ENCODE data around the gene MACROD2. TPM values are rescaled to one million over a fixed set of nuclear protein-coding genes. Genes with fewer than 3 reads are reported as not detected.

Gene MACROD2
- total and polyA plus RNA-seq, 9 donors: 2.0 to 4.9 (median 3.1) TPM

- no peaks in the 10 kb centered on the region for H3K4me1 ChIP-seq (ENCODE audit: control insufficient read depth, insufficient read depth, low read length)
- WGBS (ENCODE audit: insufficient coverage): 90% methylated on average over 3 of the region's 5 CpGs
- DNase-seq: no peak
- no peaks in the 10 kb centered on the region for H3K36me3 ChIP-seq (ENCODE audit: control insufficient read depth, insufficient read depth, low read length)
- H3K27me3 ChIP-seq (ENCODE audit: control insufficient read depth, insufficient read depth, low read length): no peaks in the 10 kb centered on the region
- H3K4me3 ChIP-seq (ENCODE audit: low read length): no peak overlapping the region
- no peaks in the 10 kb centered on the region for H3K9me3 ChIP-seq (replicated peaks; ENCODE audit: control insufficient read depth, low read depth, low read length)
- H3K27ac ChIP-seq (ENCODE audit: low read length): no peak overlapping the region
Measured at GRCh38 chr20:15542655-15543054, 1547.3 kb downstream of the MACROD2 start.

GRCh38 chr20:15544742-15545141 is 1549.4 kb downstream of the MACROD2 start:
- DNase-seq: no peak
- H3K27ac ChIP-seq (ENCODE audit: low read length): no peak overlapping the region
- WGBS (ENCODE audit: insufficient coverage): no CpG with 5 or more reads among the region's 2 CpGs

GRCh38 chr20:15546525-15547023 is 1551.3 kb downstream of the MACROD2 start:
- Histone ChIP-seq H3K9me3 (replicated peaks; ENCODE audit: control insufficient read depth, low read depth, low read length) (no peaks in the 10 kb centered on the region), H3K4me1 (ENCODE audit: control insufficient read depth, insufficient read depth, low read length) (no peaks in the 10 kb centered on the region), H3K36me3 (ENCODE audit: control insufficient read depth, insufficient read depth, low read length) (no peaks in the 10 kb centered on the region), H3K4me3 (ENCODE audit: low read length) (no peak overlapping the region), H3K27me3 (ENCODE audit: control insufficient read depth, insufficient read depth, low read length) (no peaks in the 10 kb centered on the region), H3K27ac (ENCODE audit: low read length) (no peak overlapping the region)
- no CpG with 5 or more reads among the region's 2 CpGs for WGBS (ENCODE audit: insufficient coverage)
- no peak for DNase-seq

More at GRCh38 chr20:15544742-15545141, 1549.4 kb downstream of the MACROD2 start:
- Histone ChIP-seq H3K36me3 (ENCODE audit: control insufficient read depth, insufficient read depth, low read length) (no peaks in the 10 kb centered on the region), H3K4me1 (ENCODE audit: control insufficient read depth, insufficient read depth, low read length) (no peaks in the 10 kb centered on the region), H3K9me3 (replicated peaks; ENCODE audit: control insufficient read depth, low read depth, low read length) (no peaks in the 10 kb centered on the region), H3K27me3 (ENCODE audit: control insufficient read depth, insufficient read depth, low read length) (no peaks in the 10 kb centered on the region), H3K4me3 (ENCODE audit: low read length) (no peak overlapping the region)

- DNase-seq: no peak
- WGBS (ENCODE audit: insufficient coverage): no CpG with 5 or more reads among the region's 3 CpGs
- no peak overlapping the region for H3K4me3 ChIP-seq (ENCODE audit: low read length)
- H3K27me3 ChIP-seq (ENCODE audit: control insufficient read depth, insufficient read depth, low read length): no peaks in the 10 kb centered on the region
- no peak overlapping the region for H3K27ac ChIP-seq (ENCODE audit: low read length)
- H3K36me3 ChIP-seq (ENCODE audit: control insufficient read depth, insufficient read depth, low read length): no peaks in the 10 kb centered on the region
- no peaks in the 10 kb centered on the region for H3K9me3 ChIP-seq (replicated peaks; ENCODE audit: control insufficient read depth, low read depth, low read length)
- H3K4me1 ChIP-seq (ENCODE audit: control insufficient read depth, insufficient read depth, low read length): no peaks in the 10 kb centered on the region
Measured at GRCh38 chr20:15547119-15547518, 1551.8 kb downstream of the MACROD2 start.

GRCh38 chr20:15550116-15550870 is 1555.0 kb downstream of the MACROD2 start:
- Histone ChIP-seq H3K9me3 (replicated peaks; ENCODE audit: control insufficient read depth, low read depth, low read length) (no peaks in the 10 kb centered on the region), H3K4me1 (ENCODE audit: control insufficient read depth, insufficient read depth, low read length) (no peaks in the 10 kb centered on the region), H3K36me3 (ENCODE audit: control insufficient read depth, insufficient read depth, low read length) (no peaks in the 10 kb centered on the region), H3K27me3 (ENCODE audit: control insufficient read depth, insufficient read depth, low read length) (no peaks in the 10 kb centered on the region), H3K27ac (ENCODE audit: low read length) (no peak overlapping the region), H3K4me3 (ENCODE audit: low read length) (no peak overlapping the region)
- DNase-seq: no peak
- WGBS (ENCODE audit: insufficient coverage): no CpG with 5 or more reads among the region's 2 CpGs

- WGBS (ENCODE audit: insufficient coverage): no CpG with 5 or more reads among the region's 2 CpGs
- no peak for DNase-seq
- H3K27ac ChIP-seq (ENCODE audit: low read length): no peak overlapping the region
Measured at GRCh38 chr20:15555913-15556312, 1560.6 kb downstream of the MACROD2 start.

DNA sequence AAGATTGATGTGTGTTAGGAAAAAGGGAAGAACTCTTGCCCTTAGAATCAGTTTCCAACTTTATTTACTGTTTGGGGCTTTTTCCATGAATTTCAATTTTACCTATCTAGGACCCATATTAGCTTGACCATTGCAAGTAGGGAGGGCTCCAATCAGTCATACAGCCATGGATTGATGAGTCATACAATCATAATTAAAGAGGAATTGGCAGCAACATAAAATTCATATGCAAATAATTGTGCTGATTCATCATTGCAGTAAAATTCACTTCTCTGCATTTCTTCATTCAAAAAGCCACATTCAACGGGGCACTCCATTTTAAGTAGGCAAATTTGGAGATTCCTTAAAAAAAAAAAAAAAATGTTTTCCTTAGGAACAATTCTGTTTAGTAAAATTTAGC is 1561.6 kb downstream of the MACROD2 start:
- no peaks in the 10 kb centered on the region for H3K36me3 ChIP-seq (ENCODE audit: control insufficient read depth, insufficient read depth, low read length)
- H3K4me3 ChIP-seq (ENCODE audit: low read length): no peak overlapping the region
- H3K27me3 ChIP-seq (ENCODE audit: control insufficient read depth, insufficient read depth, low read length): no peaks in the 10 kb centered on the region
- WGBS (ENCODE audit: insufficient coverage): no CpG with 5 or more reads among the region's 1 CpG
- H3K9me3 ChIP-seq (replicated peaks; ENCODE audit: control insufficient read depth, low read depth, low read length): no peaks in the 10 kb centered on the region
- no peak overlapping the region for H3K27ac ChIP-seq (ENCODE audit: low read length)
- no peaks in the 10 kb centered on the region for H3K4me1 ChIP-seq (ENCODE audit: control insufficient read depth, insufficient read depth, low read length)
- no peak for DNase-seq

More at GRCh38 chr20:15555913-15556312, 1560.6 kb downstream of the MACROD2 start:
- Histone ChIP-seq H3K9me3 (replicated peaks; ENCODE audit: control insufficient read depth, low read depth, low read length) (no peaks in the 10 kb centered on the region), H3K36me3 (ENCODE audit: control insufficient read depth, insufficient read depth, low read length) (no peaks in the 10 kb centered on the region), H3K4me3 (ENCODE audit: low read length) (no peak overlapping the region), H3K4me1 (ENCODE audit: control insufficient read depth, insufficient read depth, low read length) (no peaks in the 10 kb centered on the region), H3K27me3 (ENCODE audit: control insufficient read depth, insufficient read depth, low read length) (no peaks in the 10 kb centered on the region)

GRCh38 chr20:15561070-15561569 is 1565.8 kb downstream of the MACROD2 start:
- Histone ChIP-seq H3K4me1 (ENCODE audit: control insufficient read depth, insufficient read depth, low read length) (no peaks in the 10 kb centered on the region), H3K4me3 (ENCODE audit: low read length) (no peak overlapping the region), H3K9me3 (replicated peaks; ENCODE audit: control insufficient read depth, low read depth, low read length) (no peaks in the 10 kb centered on the region), H3K27me3 (ENCODE audit: control insufficient read depth, insufficient read depth, low read length) (no peaks in the 10 kb centered on the region), H3K27ac (ENCODE audit: low read length) (no peak overlapping the region), H3K36me3 (ENCODE audit: control insufficient read depth, insufficient read depth, low read length) (no peaks in the 10 kb centered on the region)
- no peak for DNase-seq
- WGBS (ENCODE audit: insufficient coverage): no CpG with 5 or more reads among the region's 3 CpGs

GRCh38 chr20:15561707-15562404 is 1566.5 kb downstream of the MACROD2 start:
- Histone ChIP-seq H3K27ac (ENCODE audit: low read length) (no peak overlapping the region), H3K4me3 (ENCODE audit: low read length) (no peak overlapping the region), H3K36me3 (ENCODE audit: control insufficient read depth, insufficient read depth, low read length) (no peaks in the 10 kb centered on the region), H3K9me3 (replicated peaks; ENCODE audit: control insufficient read depth, low read depth, low read length) (no peaks in the 10 kb centered on the region), H3K4me1 (ENCODE audit: control insufficient read depth, insufficient read depth, low read length) (no peaks in the 10 kb centered on the region), H3K27me3 (ENCODE audit: control insufficient read depth, insufficient read depth, low read length) (no peaks in the 10 kb centered on the region)
- WGBS (ENCODE audit: insufficient coverage): no CpG with 5 or more reads among the region's 5 CpGs
- DNase-seq: peak; percentile 21

GRCh38 chr20:15563836-15564235 is 1568.5 kb downstream of the MACROD2 start:
- Histone ChIP-seq H3K27me3 (ENCODE audit: control insufficient read depth, insufficient read depth, low read length) (no peaks in the 10 kb centered on the region), H3K27ac (ENCODE audit: low read length) (no peak overlapping the region), H3K4me3 (ENCODE audit: low read length) (no peak overlapping the region), H3K4me1 (ENCODE audit: control insufficient read depth, insufficient read depth, low read length) (no peaks in the 10 kb centered on the region), H3K9me3 (replicated peaks; ENCODE audit: control insufficient read depth, low read depth, low read length) (no peaks in the 10 kb centered on the region), H3K36me3 (ENCODE audit: control insufficient read depth, insufficient read depth, low read length) (no peaks in the 10 kb centered on the region)
- peak; percentile 82 for DNase-seq
- no CpG with 5 or more reads among the region's 4 CpGs for WGBS (ENCODE audit: insufficient coverage)
